HUDEP-2 (cell line): Measurements from ENCODE around the gene ST6GALNAC6.

Experiments
- DNase-seq, 76 experiments: peaks; one replicate each; lab custom pipeline; 2025; ENCODE audit not compliant: unreplicated experiment in 76 of 76; lab: John Stamatoyannopoulos, UW

The ST6GALNAC6 gene, protein sequence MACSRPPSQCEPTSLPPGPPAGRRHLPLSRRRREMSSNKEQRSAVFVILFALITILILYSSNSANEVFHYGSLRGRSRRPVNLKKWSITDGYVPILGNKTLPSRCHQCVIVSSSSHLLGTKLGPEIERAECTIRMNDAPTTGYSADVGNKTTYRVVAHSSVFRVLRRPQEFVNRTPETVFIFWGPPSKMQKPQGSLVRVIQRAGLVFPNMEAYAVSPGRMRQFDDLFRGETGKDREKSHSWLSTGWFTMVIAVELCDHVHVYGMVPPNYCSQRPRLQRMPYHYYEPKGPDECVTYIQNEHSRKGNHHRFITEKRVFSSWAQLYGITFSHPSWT

DNA sequence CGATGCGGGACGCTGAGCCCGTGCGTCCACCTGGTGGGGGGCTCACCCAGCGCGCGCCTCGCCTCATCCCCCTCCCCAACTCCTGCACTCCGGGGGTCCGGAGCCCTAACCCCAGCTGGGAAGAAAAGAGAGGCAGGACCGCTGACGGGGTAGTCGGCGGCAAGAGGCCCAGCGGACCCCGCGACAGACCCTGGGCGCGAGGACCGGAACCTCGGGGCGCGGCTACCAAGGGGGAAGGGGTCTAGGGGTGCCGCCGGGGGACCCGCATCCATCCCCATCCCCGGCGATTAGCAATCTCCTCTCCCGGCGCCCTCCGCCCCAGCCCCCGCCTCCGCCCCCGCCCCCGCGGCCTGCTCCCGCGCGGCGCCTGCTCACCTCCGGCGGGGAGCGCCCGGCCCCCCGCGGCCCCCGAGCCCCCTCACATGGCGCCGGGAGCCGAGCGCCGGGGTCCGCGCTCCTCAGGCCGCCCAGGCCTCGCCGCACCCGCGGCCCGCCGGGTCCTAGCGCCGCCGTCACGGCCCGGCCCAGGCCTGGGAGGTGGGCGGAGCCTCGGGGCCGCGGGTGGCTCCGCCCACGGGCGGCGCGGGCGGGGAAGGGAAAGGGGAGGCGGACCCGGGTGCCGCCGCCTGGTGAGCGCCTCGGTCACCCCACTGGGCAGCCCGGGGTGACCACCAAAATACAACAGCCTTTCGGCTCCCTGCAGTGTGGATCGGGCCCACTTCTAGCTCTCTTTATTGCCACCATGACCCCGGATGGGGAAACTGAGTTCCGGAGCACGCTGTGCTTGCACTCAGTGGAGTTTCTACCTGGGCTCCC lies at the start of gene ST6GALNAC6:
Gene ST6GALNAC6 (minus strand): TSS at position 476 of the 816 bp plus-strand sequence. CDS start 1,622 bp downstream, outside the sequence.
- DNase-seq, result peak in 53 of 76 experiments; percentile 10 to 79 (median 44)

DNA sequence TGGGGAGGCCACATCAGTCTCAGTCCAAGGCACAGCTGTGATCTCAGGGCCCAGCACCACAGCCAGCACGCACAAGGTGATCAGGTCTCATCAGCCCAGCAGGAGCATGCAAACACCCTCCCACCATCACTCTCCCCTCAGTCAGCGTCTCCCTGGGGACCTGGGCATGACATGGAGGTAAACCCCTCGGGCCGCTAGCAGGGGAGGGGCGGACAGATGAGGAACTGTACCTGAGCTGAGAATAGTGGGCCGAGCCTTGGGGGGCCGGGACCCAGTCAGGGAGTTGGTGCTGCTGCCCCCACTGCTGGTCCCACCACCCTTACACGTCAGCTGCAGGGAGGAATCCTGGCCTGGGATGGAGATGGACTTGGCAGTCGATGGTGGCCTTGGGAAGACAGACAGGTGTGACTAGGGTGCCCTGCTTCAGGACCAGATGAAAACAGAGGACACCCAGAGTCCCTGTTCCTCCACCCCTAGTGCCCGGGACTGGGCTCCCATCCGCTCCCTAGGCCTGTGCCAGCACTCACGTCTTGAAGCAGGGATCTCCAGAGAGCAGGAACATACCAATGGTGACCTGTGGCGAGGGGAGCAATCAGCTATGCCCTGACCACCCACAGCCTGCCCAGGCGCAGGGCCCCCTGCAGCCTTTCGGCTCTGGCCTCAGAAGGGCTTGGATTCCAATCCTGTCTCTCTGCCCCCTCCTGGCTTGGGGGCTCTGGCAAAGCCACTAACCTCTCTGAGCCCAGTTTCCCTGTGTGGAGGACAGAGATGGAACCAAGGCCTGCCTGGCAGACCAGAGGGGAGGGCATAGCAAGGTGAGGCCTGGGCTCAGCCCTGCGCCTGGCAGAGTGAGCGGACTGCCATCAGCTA lies 48.7 kb upstream of the ST6GALNAC6 start:
- no peak for DNase-seq

DNA sequence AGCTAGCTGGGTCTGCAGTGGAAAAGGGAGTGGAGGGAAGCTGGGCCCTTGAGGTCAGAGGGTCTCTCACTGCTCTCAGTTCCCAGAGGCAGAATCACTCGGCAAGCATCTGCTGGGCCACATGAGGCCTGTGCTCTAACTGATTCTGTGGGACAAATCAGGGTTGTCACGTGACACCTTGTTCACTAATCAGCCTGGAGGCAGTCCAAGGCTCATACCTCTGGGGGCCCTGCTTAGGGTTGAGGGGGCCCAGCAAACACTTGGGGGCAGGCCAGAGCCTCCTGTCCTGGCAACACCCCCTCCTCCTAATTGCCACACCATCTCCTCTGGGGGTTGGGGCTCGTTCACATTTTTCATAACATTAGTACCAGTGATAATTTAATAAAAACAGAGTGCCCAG lies 47.3 kb upstream of the ST6GALNAC6 start:
- no peak for DNase-seq

DNA sequence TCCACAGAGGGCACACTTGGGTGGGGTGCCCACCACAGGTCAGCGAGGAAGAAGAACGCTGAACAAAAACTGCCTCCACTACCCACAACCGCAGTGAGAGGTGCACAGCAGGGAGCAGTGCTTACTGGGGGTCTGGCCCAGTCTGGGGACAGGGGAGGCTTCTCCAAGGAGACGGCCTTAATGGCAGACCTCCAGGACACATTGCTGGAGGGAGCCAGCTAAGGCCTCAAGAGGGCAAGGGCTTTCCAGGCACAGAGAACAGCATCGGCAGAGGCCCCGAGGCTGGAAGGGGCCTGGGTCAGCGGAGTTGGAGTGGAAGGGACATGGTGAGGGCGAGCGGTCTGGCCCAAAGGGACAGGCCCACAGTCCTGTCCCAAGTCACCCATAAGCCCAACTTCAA lies 46.5 kb upstream of the ST6GALNAC6 start:
- no peak for DNase-seq

DNA sequence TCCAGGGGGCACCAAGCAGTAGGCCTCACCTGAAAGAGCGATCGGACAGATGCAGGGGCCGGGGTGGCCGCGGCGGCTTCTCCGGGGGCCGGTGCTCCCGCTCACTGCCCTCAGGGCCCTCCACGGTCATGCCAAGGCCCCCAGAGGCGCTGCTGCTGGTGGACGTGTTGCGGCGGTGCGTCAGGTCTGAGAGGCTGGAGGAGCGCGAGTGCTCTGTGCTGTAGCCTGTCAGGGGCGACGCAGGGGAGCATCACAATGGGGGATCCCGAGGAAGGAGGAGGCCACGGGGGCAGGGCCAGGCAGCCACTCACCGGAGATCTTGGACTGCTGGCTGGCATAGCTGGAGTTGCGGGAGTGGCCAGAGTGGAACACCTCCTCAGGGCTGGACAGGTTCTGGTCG lies 45.9 kb upstream of the ST6GALNAC6 start:
- no peak for DNase-seq

DNA sequence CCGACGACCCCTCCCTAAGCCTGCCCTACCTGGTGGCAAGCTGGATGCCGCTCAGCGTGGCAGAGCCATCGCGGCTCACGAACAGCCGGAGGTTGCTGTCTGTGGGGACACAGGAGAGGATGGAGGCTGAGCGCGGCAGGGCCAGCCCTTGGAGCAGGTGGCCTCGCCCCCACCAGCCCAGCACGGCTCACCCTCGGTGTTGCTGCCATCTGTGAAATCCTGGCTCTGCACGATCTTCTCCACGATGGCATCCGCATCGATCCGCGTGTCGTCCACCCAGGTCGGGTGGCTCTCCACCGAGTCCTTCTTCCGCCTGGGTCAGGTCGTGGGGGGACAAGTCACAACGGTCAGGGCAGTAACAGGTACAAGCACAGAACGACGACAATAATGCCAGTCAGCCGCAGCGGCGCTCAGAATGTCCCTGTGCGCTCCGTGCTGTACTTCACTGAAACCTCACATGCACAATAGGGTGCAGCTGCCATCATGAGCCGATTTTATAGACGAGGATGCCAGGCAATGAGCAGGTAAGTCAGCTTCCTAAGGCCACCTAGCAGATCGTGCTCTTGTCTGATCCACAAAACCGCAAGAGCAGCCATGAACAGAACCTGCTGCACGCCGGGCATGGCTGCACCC lies 45.3 kb upstream of the ST6GALNAC6 start:
- no peak for DNase-seq

DNA sequence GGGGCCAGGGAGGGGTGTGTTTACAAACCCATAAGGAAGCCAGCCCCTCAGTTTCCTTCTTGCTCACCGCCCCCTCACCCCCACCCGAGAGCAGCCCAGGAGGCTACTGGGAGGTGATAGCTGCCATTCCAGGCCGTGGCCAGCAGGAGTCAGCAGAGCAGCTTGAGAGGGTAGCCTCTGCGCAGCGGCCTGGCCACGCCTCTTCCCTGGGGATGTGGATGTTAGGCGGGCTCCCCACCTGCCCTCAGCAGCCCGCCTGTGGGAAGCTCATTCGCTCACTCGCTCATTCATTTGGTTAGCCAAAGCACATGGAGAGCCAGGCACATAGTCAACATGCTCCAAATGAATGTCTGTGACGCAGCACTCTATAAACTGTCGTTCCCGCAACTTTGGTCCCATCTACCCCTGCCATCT lies 44.3 kb upstream of the ST6GALNAC6 start:
- DNase-seq, result peak in 68 of 76 experiments; percentile 15 to 82 (median 63)

DNA sequence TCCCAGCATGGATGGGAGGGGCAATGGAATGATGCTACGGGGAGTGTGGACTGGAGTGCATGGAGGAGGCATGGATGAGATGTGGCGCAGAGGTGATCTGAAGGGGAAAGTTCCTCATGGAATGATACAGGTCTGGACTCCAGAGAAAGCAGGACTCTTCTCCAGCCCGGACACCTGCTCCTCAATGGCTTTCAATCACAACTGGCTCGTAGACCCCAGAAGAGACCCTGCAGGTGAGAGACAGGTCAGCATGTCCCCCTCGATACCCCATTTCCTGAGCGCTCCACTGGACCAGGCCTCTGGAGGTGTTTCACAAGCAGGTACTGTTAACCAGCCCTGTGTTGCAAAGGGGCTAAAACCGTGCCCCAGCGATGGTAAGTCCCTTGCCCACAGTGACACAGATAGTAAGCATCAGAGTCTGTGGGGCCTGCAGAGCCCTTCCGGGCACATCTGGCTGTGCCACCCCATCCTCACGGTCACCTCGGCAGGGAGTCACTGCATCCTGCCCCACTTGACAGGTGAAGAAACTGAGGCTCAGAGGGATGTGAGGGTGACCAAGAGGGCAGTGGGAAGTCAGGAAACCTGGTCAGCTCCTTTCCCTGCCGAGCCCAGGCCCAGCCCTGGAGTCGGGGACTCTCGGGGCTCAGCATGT lies 43.7 kb upstream of the ST6GALNAC6 start:
- DNase-seq, result no peak

DNA sequence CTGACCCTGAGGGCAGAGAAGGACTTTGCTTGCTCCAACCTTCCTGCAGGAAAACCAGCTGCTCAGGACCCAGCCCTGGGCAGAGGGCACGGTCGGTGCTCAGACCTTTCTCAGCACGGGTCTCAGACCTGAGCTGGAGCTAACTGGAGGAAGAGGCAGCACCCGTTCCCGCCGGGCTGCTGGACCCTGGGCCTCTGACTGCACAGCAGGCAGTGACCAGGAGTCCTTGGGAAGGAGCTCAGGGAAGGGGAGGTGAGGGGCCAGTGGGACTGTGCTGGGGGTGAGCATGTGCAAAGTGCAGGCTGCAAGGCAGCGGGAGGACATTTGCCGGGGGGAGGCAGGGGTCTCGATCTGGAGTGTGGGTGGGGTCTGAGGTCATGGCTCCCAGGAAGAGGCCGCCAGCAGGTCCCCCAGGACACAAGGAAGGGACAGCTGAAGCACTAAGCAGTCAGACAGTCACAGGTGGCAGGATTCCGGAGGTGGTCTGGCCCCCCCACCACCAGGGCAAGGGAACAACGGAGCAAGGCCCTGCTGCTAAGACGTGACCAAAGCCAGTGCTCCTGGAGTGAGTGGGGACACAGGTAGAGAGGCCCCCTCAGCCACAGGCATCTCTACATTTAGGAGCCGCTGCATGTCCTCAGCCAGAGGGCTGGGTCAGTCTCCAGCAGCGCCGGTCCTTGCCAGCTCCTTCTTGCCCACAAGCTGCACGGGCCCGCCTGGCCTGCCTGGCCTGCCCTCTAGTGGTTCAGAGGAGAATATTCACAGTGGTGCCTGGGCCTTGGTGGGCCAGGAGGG lies 43.0 kb upstream of the ST6GALNAC6 start:
- peak in 68 of 76 experiments; percentile 21 to 80 (median 62) for DNase-seq

DNA sequence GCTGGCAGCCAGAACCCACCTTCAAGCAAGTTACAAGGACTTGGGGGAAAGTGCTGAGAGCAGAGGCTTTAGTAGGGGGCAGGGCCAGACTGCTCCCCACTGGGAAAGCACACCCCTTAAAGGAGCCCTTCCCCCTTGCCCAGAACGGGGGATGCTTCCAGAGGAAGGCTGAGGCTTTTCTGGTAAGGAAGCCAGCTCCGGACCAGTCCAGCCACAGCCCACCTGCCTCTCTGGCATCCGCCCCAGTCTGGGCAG lies 42.5 kb upstream of the ST6GALNAC6 start:
- peak in 1 of 76 experiments; percentile 36 for DNase-seq

DNA sequence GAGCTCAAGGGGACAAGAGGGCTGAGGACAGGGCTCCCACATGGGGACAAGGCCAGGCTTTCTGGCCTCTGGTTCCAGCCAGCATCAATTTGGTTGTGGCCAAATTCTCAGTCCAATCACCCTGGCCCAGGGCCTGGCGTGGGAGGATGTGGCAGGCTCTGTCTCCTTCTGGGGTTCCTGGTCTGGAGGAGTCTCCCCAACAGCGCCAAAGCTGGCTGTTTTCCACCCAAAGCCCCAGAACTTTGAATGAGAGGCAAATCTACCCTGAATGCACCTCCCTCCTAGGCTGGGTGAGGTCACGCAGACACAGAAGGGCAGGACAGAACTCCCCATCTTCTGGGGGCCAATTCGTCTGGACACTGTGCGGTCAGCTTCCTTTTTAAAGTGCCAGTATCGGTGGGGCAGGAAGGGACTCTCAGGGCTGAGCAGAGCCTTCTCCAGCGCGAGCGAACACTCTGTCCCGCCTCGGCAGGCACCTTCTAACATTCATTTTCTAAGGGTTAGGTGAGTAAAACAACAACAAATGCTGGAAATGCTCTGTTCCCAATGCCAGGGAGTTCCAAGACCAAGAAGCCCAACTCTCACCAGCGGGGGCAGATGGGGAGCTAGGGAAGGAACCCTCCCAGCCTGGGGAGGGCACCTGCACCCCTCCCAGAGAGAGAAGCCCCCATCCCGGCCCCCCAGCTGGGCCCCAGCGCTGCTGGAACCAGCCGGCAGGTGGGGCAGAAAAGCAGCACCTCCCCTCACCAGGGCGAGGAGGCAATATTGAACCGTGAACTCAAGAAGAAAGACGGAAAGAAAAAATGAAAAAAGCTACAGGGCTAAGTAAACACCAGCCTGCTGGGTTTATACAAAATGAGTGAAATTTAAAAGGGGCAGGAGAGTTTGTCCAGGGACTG lies 41.9 kb upstream of the ST6GALNAC6 start:
- peak in 61 of 76 experiments; percentile 16 to 72 (median 49) for DNase-seq

DNA sequence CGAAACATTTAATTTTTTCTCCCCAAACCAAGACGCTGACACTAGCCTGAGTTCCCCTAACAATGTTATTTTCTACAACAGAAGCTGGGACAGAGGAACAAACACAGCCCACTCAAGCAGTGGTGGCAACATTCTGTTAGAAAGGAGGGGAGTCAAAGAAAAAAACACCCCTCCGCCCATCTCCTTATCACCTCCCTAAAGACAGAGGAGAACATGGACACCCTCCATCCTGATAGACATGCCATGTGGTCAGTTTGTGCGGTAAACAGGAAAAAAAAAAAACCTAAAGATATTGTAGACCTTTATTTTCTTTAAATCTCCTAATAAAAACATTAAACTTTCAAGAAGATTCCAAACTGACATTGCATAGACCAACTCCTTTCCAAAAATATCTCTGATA lies 41.2 kb upstream of the ST6GALNAC6 start:
- DNase-seq, result peak in 28 of 76 experiments; percentile 9 to 58 (median 36)

DNA sequence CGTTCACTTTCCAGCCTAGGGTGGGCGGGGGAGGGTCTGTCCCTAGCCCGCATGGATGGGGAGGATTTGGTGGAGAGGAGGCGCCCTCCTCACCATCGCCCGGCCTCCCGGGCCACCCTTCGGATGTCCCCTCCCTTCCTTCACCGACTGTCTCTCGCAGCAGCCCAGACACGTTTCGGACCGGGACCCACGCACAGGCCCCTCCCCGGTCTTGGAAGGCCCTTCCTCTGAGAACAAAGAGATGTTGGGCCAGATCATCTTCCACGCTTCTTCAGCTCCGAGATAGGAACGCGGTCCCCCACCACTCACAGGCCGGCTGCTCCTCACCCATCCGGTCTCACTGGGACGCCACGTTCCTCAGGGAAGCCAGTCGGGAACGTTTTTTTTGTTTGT lies 38.9 kb upstream of the ST6GALNAC6 start:
- DNase-seq, result no peak

DNA sequence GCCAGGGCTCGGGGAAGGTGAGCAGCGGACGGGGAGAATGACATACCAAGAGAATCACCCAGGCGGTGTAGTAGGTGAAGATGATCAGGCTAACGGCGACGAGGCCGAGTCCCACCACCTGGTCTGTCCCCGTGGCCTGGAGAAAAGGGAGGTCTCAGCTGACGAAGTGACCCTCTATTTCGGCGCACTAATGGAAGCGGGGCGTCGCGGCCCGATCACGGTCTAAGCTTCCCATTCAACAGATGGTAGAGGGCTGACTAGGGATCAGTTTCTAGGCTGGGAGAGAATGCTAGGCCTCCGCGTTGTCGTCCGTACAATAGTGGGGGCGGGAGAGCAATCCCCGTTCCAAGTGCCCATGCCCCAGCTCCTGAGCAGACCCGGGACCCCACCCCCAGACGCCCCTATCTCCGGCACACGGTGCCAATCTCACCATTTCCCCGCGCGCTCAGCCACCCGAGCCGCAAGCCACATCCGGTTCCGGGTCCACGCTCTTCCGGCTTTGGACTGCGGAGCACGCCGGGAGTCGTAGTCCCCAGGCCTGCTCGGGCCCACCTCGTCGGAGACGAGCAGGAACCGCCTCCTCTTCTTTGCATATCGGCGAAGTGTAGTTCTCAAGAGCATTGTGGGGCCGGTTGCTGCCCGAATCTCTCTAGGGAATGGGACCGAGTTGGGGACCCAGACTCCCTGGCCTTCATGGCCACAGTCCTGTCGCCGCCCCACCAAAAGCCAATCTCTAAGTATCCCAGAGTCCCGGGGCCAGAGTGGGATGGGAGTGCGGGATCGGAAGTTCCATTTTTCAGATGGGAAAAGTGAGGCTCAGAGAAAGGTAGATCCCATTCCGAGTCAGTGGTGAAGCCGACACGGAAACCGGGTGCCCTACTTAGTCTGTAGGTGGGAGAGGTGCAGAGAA lies 38.2 kb upstream of the ST6GALNAC6 start, which contains the start of gene DPM2:
Gene DPM2 (minus strand): TSS at position 467 of the 910 bp plus-strand sequence. CDS start 34 bp downstream, at position 433.
- peak in 71 of 76 experiments; percentile 34 to 87 (median 76) for DNase-seq

DNA sequence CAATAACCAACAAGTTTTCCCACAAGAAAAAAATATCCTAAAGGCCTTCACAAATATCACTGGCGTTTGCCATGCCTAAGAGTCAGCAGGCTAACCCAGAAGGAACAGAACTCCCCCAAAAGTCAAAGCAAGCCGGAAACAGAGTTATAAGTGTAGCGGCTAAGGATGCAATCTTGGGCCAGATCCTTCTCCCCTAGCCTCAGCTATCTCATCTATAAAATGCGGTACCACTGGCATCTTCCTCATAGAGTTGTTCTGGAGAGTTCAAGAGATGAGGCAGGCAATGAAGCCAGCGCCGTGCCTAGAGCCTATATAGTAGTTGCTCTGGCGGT lies 37.6 kb upstream of the ST6GALNAC6 start:
- DNase-seq, result no peak

DNA sequence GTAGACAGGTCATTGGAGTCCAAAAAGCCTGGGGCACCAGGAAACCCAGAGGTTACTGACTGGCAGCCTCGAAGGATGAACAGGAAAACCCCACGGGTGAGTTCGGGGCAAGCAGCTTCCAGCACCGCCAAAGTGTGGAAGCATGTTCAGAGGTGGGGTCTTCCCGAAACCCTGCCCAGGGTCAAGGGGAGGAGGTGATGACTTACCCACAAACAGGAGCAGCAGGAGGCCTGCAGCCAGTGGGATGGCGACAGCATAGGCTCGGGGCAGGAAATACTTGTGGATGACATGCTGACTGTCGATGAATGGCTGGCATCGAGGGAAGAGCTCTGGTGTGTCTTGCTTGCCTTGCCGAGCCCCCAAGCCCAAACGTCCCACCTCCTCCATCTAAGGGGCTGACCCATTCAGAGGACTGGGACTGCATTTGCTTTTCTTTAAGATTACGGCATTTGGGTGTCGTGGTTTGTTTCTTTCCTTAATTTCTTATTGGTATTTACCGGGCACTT lies 37.0 kb upstream of the ST6GALNAC6 start:
- no peak for DNase-seq

DNA sequence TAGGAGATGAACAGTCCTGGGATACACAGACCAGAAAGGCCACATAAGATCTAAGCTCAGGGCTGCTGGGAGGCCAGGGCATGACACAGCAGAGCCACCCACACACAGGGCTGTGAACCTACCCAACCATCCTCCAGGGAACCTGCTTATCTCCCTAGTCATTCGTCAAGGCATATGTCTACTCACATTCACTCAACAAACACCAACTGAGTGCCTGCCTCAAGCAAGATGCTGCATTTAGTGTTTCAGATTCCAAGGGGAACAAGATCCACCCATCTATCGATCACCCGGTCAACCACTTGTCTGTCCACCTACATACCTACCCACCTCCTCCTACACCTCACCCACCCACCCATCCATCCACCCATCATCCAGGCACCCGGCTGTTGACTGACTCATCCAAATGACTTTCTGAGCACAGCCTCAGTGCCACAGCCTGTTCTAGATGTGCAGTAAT lies 36.4 kb upstream of the ST6GALNAC6 start:
- DNase-seq, result peak in 71 of 76 experiments; percentile 24 to 88 (median 66)
